ENCODE measurements around the gene FILIP1L.

The FILIP1L gene

GRCh38 chr3:100124201-100124761 lies 10.0 kb upstream of the FILIP1L start:
- DNase-seq, result no peak

DNA sequence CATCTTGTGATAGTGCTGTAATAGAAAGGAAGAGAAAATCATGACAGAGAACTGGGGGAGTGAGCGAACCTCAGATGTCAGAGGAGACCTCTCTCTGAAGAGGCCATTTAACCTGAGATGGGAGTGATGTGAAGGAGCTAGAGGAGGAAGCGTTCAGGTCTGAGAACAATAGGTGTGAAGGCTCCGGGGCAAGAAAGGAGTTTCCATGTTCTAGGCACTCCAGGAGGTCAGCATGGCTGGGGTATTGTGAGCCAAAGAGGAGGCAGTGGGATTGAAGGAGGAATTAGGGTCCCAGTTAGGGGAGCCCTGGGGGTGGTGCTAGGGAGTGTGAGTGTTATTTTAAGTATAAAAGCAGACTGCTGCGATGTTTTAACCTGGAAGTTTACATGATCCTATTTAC lies 8.8 kb upstream of the FILIP1L start:
- DNase-seq, result no peak

GRCh38 chr3:100122321-100122720 lies 8.0 kb upstream of the FILIP1L start:
- DNase-seq, result no peak

DNA sequence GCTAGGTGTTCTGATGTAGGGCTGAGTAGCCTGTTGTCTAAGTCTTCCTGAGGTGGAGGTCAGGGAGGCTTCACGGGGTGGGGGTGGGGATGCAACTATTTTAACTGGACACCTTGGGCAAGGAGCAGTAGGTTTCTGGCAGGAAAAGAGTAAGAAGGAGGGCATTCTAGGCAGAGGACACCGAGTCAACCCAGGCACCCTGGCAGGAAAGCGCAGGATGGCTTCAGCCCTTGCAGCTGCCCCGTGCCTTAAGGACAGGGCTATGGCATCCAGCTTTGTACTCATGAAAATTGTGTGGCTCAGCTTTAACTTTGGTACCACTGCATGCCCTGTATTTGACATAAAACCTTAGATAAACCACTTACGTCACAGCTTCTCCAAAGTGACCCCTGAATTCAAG lies 6.4 kb upstream of the FILIP1L start:
- no peak for DNase-seq

GRCh38 chr3:100120012-100120411 lies 5.7 kb upstream of the FILIP1L start:
- no peak for DNase-seq

GRCh38 chr3:100117093-100117492 lies 2.8 kb upstream of the FILIP1L start:
- no peak for DNase-seq

DNA sequence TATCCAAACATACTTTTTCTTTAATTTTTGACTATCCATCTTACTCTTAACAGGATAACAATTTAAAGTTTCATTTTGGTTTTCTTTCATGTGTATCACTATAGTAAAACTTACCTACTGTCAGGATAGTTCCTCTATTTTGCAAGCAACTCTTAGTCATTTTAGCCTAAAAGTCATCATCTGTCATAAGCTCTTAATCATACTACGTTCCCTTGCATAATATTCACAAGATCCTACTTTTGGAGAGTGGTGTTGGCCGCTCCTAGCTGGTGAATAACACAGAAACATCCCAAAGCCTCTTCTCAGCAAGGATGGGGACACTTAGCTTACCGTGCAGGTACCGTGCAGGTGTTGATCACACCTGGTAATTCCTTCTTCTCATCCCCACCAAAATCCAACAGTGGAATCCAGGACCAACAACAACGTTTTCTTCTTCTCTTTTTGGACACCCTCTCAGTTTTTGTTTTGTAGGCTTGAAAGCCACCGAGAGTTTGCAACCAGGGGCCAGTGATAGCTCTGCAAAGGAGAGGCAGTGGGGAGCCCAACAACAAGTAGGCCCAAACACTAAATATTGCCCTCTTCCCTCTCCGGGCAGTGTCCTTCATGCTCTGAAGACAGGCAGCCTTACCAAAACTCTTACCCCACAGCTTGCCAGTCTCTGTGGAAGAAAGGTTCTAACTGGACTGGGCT lies 433 bp downstream of the FILIP1L start:
- DNase-seq, result no peak

- no peak for DNase-seq
These were observed 2.6 kb downstream of the FILIP1L start for GRCh38 chr3:100111728-100112127.

DNA sequence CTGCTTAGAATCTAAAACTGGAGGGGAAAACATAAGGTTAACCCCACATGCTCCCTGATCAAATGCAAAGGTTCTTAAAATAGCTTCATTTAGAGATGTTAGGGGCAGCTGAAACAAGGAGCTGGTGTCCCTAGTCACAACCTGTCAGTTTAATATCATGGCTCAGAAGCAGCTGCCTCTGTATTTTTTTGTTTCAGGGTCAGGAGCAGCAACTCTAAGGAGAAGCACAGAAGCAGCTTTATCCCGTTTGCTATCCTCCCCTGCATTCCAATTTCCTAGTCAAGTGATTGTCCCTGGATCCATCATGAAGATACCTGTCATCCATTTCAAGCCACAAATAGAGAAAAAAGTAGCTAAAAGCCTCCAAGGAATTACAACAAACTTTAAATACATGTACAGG lies 4.1 kb downstream of the FILIP1L start:
- DNase-seq, result no peak

GRCh38 chr3:100108464-100109079 lies 5.7 kb downstream of the FILIP1L start:
- no peak for DNase-seq

- DNase-seq, result no peak
These were observed 7.0 kb downstream of the FILIP1L start for GRCh38 chr3:100107221-100107814.

DNA sequence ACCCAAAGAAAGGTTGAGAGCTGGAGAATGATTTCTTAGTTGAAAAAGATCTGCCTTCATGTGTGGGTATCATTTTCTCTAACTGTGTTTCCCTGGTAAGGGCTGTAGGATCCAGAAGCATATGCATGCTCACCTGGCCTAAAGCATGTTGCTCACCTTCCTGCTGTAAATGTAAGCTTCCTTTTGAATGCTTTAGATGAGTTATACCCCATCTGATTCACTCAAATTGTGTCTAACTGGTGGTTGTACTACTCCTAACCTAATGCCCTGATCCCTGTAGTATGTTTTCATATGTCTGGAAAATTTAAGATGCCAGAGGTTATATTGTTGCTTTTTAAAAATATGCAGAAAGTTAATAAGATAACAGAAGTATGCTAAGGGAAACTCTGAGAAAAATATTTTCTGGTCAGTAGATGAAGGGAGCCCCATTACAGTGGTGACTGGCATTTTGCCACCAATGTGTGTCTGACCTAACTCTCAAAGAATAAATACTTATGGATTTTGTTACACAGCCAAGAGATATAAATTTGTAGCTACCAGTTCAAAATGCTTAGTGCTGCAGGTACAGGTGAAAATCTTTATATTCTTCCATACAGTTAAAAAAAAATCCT lies 7.7 kb downstream of the FILIP1L start:
- no peak for DNase-seq

DNA sequence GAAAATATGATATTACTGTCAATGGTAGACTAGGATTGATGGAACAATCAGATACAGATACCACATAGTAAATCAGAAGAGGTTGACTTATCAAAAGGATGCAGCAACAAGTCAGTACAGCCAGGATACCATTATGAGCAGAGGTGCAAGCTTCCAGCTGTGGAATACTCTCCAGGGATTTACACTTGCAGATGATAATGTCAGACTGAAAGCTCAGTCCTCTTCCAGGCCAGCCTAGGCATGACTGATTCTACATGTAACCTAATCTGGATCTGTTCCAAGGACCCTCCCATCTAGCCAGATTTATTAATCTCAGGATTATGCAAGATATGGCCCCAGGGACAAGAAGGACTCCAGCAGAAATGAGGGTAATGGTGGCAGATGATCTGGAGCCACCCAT lies 8.2 kb downstream of the FILIP1L start:
- DNase-seq, result no peak

DNA sequence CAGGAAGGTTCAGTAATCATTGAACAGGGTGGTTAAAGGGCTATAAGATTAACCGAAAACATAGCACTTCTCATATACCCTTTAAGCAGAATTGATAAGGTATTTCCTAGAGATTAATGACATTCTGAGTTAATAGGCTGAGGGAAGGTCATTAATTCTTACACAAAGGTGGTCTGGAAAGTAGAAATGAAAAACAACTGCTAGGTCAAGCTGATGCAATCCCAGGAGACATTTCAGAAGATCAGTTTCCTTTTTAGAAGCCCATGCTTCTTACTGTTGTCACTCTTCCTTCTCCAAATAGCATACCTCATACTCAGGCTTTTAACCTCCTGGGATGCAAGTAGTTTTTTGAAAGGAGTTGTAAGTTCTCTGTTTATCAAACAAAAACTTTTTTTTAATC lies 8.8 kb downstream of the FILIP1L start:
- DNase-seq, result no peak

DNA sequence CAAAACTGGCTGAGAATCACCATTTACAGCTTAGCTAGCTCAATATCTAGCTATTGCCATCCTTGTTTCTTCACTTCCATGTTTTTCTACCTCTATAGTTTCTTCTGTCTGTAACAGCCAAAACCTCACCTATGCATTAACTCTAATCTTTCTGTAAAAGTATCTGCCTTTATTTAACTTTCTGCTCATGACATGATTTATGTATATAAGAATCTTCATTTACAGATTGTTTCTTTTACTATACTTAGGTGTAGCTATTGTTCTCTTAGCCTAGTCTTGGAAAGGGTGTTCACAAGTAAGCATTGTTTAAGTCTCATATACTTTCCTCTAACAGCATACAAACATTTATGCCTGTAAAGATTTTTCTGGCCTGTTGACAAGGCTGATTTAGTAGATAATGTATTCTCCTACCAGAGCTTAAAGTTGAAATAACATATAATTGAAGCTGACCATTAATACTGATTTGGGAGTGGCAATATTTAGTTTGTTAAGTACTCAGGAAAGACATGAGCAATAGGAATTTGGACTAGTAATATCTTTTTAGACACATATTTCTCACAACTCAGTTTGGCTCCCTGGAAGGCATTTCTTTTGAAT lies 9.4 kb downstream of the FILIP1L start:
- DNase-seq, result no peak

- DNase-seq, result no peak
These were observed 9.9 kb downstream of the FILIP1L start for GRCh38 chr3:100104442-100104798.

DNA sequence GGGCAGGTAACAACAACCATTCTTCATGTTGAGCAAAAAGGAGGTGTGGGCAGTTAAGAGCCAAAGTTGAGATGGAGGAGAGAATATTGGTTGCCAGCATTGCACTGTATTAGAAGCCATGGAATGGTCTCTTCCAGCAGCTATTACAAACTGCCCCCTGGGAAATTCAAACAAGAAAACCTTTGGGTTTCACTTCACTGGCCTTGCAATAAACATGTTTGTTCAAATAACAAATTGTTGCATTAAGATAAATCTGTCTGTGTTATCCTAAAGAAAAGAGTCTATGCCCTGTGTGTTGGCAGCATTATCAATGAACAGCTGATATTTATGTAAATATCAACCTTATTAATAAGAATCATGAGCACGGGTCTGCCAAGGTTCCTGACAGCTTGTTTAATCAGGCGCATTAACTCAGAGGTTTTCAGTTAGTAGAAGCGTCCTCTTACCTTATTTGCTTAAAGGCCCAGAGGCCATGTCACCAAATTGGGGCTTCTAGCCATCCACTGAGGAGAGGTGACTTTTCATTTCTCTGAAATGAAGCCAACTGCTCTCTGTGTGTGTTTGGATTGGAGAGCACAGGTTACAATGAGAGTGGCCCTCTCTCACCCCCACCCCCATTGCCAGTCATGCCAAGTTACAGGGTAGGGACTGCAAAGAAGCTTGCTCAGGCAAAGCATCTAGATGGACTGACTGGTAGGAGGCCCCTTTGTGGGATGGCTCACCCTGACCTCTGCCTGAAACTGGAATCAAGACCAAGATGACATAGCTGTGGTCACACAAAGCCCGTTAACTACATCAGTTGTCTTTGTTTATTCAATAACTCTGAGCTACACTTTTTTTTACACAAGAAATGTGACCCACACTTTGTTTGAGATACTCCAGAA lies 10.5 kb downstream of the FILIP1L start:
- DNase-seq, result peak; percentile 79

GRCh38 chr3:100102757-100103156 lies 11.5 kb downstream of the FILIP1L start:
- DNase-seq, result no peak

DNA sequence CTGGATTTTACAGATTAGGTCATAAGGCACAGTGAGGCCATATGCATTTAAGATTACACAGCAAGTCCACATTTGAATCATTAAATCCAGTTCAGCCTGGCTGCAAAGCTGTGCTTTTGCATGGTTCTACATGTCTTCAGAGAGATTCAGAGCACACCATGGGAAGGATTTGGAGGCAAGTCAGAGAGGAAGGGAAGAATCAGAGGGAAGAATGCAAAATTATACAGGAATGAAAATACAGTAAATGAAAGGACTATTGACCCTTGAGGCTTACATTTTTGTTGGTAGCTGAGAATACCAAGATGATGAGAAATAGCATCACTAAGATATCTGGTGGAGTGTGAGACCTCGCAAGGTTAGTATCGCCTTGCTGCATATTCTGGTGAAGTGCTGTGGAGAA lies 13.9 kb downstream of the FILIP1L start:
- no peak for DNase-seq

DNA sequence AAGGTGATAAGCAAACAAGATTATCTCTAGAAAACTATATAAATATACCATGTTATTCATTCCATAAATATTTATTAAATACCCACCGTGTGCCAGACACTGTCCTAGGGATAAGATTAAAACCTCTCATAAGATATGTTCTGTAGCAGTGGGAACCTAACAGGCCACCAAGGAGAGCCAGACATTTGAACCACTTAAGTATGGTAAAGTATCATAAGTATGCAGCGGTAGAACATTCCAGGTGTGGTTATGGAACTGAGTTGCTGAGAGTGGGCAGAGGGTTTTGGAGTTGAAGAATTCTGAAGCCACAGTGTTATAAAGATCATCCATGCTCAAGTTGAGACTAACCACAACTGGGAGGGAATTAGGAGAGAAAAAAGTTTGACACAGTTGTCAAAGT lies 14.7 kb downstream of the FILIP1L start:
- DNase-seq, result no peak

- no peak for DNase-seq
These were observed 15.6 kb downstream of the FILIP1L start for GRCh38 chr3:100098784-100099070.

DNA sequence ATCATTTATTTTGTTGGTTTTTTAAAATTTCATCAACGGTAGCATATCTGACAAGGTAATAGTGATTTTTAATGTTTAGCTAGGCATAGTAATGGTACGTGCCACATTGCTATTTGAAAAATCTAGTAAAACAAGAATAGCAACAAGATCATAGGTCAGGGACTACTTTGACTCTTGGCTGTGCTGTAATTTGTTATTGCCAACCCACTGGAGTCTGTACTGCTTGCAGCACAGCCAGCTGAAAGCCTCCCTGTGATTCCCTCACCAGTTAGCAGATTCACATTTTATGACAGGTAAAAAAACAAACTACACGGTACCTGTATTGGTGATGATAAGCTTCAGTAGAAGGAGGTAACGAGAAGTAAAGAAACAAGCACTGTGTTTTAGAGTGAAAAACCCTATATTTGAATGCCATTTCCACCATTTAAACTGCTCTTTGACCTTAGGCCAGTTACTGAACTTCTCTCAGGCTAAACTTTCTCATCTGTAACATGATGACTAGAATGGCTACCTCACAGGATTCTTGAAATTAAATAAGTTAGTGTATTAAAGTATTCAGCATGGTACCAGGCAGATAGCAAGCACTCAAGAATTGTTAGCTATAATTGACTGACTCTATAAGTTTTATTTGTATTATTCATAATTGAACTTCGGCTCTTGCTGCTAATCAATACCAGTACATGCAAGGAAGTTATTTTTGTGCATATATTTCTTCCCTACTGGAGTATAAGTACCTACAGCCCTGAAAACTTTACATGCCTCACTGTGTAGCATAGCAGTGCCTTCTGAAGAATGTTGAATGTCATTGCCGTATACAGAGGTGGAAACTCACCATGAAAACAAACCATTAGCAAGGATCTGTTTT lies 16.1 kb downstream of the FILIP1L start:
- DNase-seq, result no peak
